ENCODE data around the gene EGFR.
"Not testable (repeated sequence)": the region's sequence is repeated elsewhere in the genome, so short reads cannot be mapped to it uniquely, and the experiment has no call there.

Gene EGFR

GRCh38 chr7:55163733-55164132 is 144.9 kb downstream of the EGFR start:
- Histone ChIP-seq H3K27me3 (ENCODE audit: control insufficient read depth, insufficient read depth, low read length) (no peaks in the 10 kb centered on the region), H3K4me3 (ENCODE audit: low read length) (no peak overlapping the region), H3K36me3 (ENCODE audit: control insufficient read depth, low read depth, low read length) (no peaks in the 10 kb centered on the region), H3K9me3 (ENCODE audit: control insufficient read depth, low read depth, low read length) (no peaks in the 10 kb centered on the region), H3K9ac (ENCODE audit: low read length) (no peak overlapping the region), H3K27ac (ENCODE audit: low read length) (no peak overlapping the region), H3K4me1 (ENCODE audit: control insufficient read depth, low read depth, low read length) (no peaks in the 10 kb centered on the region)

- Histone ChIP-seq H3K4me1 (ENCODE audit: control insufficient read depth, low read depth, low read length) (no peaks in the 10 kb centered on the region), H3K4me3 (ENCODE audit: low read length) (no peak overlapping the region), H3K36me3 (ENCODE audit: control insufficient read depth, low read depth, low read length) (no peaks in the 10 kb centered on the region), H3K9me3 (ENCODE audit: control insufficient read depth, low read depth, low read length) (no peaks in the 10 kb centered on the region), H3K9ac (ENCODE audit: low read length) (no peak overlapping the region), H3K27me3 (ENCODE audit: control insufficient read depth, insufficient read depth, low read length) (no peaks in the 10 kb centered on the region), H3K27ac (ENCODE audit: low read length) (no peak overlapping the region)
Measured at GRCh38 chr7:55164527-55164926, 145.7 kb downstream of the EGFR start.

GRCh38 chr7:55165176-55165861 is 146.5 kb downstream of the EGFR start:
- Histone ChIP-seq H3K27ac (ENCODE audit: low read length) (no peak overlapping the region), H3K36me3 (ENCODE audit: control insufficient read depth, low read depth, low read length) (no peaks in the 10 kb centered on the region), H3K4me3 (ENCODE audit: low read length) (no peak overlapping the region)

GRCh38 chr7:55167296-55167695 is 148.5 kb downstream of the EGFR start:
- H3K9me3 ChIP-seq (ENCODE audit: control insufficient read depth, low read depth, low read length); H3K4me1 ChIP-seq (ENCODE audit: control insufficient read depth, low read depth, low read length); H3K27ac ChIP-seq (ENCODE audit: low read length); H3K27me3 ChIP-seq (ENCODE audit: control insufficient read depth, insufficient read depth, low read length); H3K36me3 ChIP-seq (ENCODE audit: control insufficient read depth, low read depth, low read length); H3K4me3 ChIP-seq (ENCODE audit: low read length); H3K9ac ChIP-seq (ENCODE audit: low read length): not testable (repeated sequence)

More at GRCh38 chr7:55165176-55165861, 146.5 kb downstream of the EGFR start:
- Histone ChIP-seq H3K9me3 (ENCODE audit: control insufficient read depth, low read depth, low read length) (no peaks in the 10 kb centered on the region), H3K9ac (ENCODE audit: low read length) (no peak overlapping the region), H3K27me3 (ENCODE audit: control insufficient read depth, insufficient read depth, low read length) (no peaks in the 10 kb centered on the region), H3K4me1 (ENCODE audit: control insufficient read depth, low read depth, low read length) (no peaks in the 10 kb centered on the region)

GRCh38 chr7:55170335-55171069 is 151.7 kb downstream of the EGFR start:
- Histone ChIP-seq H3K27me3 (ENCODE audit: control insufficient read depth, insufficient read depth, low read length) (no peaks in the 10 kb centered on the region), H3K27ac (ENCODE audit: low read length) (no peak overlapping the region), H3K9me3 (ENCODE audit: control insufficient read depth, low read depth, low read length) (no peaks in the 10 kb centered on the region), H3K4me1 (ENCODE audit: control insufficient read depth, low read depth, low read length) (no peaks in the 10 kb centered on the region), H3K36me3 (ENCODE audit: control insufficient read depth, low read depth, low read length) (no peaks in the 10 kb centered on the region), H3K4me3 (ENCODE audit: low read length) (no peak overlapping the region), H3K9ac (ENCODE audit: low read length) (no peak overlapping the region)

GRCh38 chr7:55171157-55171556 is 152.3 kb downstream of the EGFR start:
- no peaks in the 10 kb centered on the region for H3K27me3 ChIP-seq (ENCODE audit: control insufficient read depth, insufficient read depth, low read length)
- no peaks in the 10 kb centered on the region for H3K9me3 ChIP-seq (ENCODE audit: control insufficient read depth, low read depth, low read length)
- H3K9ac ChIP-seq (ENCODE audit: low read length): no peak overlapping the region
- no peaks in the 10 kb centered on the region for H3K4me1 ChIP-seq (ENCODE audit: control insufficient read depth, low read depth, low read length)
- H3K4me3 ChIP-seq (ENCODE audit: low read length): no peak overlapping the region
- no peaks in the 10 kb centered on the region for H3K36me3 ChIP-seq (ENCODE audit: control insufficient read depth, low read depth, low read length)
- H3K27ac ChIP-seq (ENCODE audit: low read length): no peak overlapping the region

- H3K9me3 ChIP-seq (ENCODE audit: control insufficient read depth, low read depth, low read length): no peaks in the 10 kb centered on the region
- no peaks in the 10 kb centered on the region for H3K4me1 ChIP-seq (ENCODE audit: control insufficient read depth, low read depth, low read length)
- H3K36me3 ChIP-seq (ENCODE audit: control insufficient read depth, low read depth, low read length): no peaks in the 10 kb centered on the region
- no peak overlapping the region for H3K4me3 ChIP-seq (ENCODE audit: low read length)
- H3K27me3 ChIP-seq (ENCODE audit: control insufficient read depth, insufficient read depth, low read length): no peaks in the 10 kb centered on the region
- H3K9ac ChIP-seq (ENCODE audit: low read length): no peak overlapping the region
- no peak overlapping the region for H3K27ac ChIP-seq (ENCODE audit: low read length)
Measured at GRCh38 chr7:55172161-55172560, 153.3 kb downstream of the EGFR start.

GRCh38 chr7:55172881-55173609 is 154.2 kb downstream of the EGFR start:
- Histone ChIP-seq H3K4me3 (ENCODE audit: low read length) (no peak overlapping the region), H3K27me3 (ENCODE audit: control insufficient read depth, insufficient read depth, low read length) (no peaks in the 10 kb centered on the region), H3K9me3 (ENCODE audit: control insufficient read depth, low read depth, low read length) (no peaks in the 10 kb centered on the region), H3K9ac (ENCODE audit: low read length) (no peak overlapping the region), H3K4me1 (ENCODE audit: control insufficient read depth, low read depth, low read length) (no peaks in the 10 kb centered on the region), H3K36me3 (ENCODE audit: control insufficient read depth, low read depth, low read length) (no peaks in the 10 kb centered on the region), H3K27ac (ENCODE audit: low read length) (no peak overlapping the region)

GRCh38 chr7:55173671-55174070 is 154.9 kb downstream of the EGFR start:
- Histone ChIP-seq H3K4me1 (ENCODE audit: control insufficient read depth, low read depth, low read length) (no peaks in the 10 kb centered on the region), H3K36me3 (ENCODE audit: control insufficient read depth, low read depth, low read length) (no peaks in the 10 kb centered on the region), H3K9ac (ENCODE audit: low read length) (no peak overlapping the region), H3K9me3 (ENCODE audit: control insufficient read depth, low read depth, low read length) (no peaks in the 10 kb centered on the region), H3K27me3 (ENCODE audit: control insufficient read depth, insufficient read depth, low read length) (no peaks in the 10 kb centered on the region), H3K27ac (ENCODE audit: low read length) (no peak overlapping the region), H3K4me3 (ENCODE audit: low read length) (no peak overlapping the region)

- Histone ChIP-seq H3K27me3 (ENCODE audit: control insufficient read depth, insufficient read depth, low read length) (no peaks in the 10 kb centered on the region), H3K4me3 (ENCODE audit: low read length) (no peak overlapping the region), H3K9me3 (ENCODE audit: control insufficient read depth, low read depth, low read length) (no peaks in the 10 kb centered on the region), H3K36me3 (ENCODE audit: control insufficient read depth, low read depth, low read length) (no peaks in the 10 kb centered on the region), H3K27ac (ENCODE audit: low read length) (no peak overlapping the region), H3K4me1 (ENCODE audit: control insufficient read depth, low read depth, low read length) (no peaks in the 10 kb centered on the region), H3K9ac (ENCODE audit: low read length) (no peak overlapping the region)
Measured at GRCh38 chr7:55174456-55174855, 155.6 kb downstream of the EGFR start.

- Histone ChIP-seq H3K9me3 (ENCODE audit: control insufficient read depth, low read depth, low read length) (no peaks in the 10 kb centered on the region), H3K27me3 (ENCODE audit: control insufficient read depth, insufficient read depth, low read length) (no peaks in the 10 kb centered on the region), H3K4me3 (ENCODE audit: low read length) (no peak overlapping the region), H3K27ac (ENCODE audit: low read length) (no peak overlapping the region), H3K9ac (ENCODE audit: low read length) (no peak overlapping the region), H3K36me3 (ENCODE audit: control insufficient read depth, low read depth, low read length) (no peaks in the 10 kb centered on the region), H3K4me1 (ENCODE audit: control insufficient read depth, low read depth, low read length) (no peaks in the 10 kb centered on the region)
Measured at GRCh38 chr7:55174856-55175255, 156.0 kb downstream of the EGFR start.

All from iPS-18a (cell line).